ENCODE measurements around the gene SFTPD.
"Not testable (repeated sequence)": the region's sequence is repeated elsewhere in the genome, so short reads cannot be mapped to it uniquely, and the experiment has no call there.

Gene SFTPD

DNA sequence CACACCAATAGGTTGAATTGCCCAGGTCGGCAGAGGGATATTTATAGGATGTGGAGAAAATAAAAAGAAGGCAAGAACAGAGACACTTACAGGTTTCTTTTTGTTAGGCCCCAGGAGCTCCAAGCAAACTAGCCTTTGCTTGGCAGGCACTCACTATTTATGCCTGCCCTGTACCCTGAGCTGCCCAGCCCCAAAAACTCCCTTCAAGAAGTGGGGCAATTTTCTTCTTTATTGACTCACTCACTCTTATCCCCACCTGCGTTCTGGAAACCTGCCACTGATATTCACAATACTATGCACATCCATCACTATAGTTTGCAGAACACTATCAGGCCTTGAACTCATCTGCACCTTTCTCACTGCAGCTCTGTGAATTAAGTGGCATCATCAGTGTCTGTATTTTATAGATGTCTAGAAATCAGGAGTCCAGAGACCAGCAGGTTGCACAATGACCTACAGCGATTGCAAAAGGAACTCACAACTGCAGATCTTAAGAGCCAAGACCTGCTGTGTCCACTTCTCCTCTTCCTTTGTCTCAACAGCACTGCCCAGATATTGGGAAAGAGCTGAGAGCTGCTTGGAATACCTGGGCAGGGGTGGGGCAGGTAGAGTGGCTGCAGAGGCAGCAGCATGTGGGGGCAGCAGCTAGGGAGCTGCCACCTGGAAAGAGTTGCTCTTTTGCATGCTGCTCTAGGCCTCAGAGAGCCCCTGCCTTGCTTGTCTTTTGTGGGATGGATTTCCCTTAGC lies at the start of gene SFTPD:
Gene SFTPD, minus strand, starts transcription at position 130 of the 747 bp plus-strand sequence. CDS start 2,446 bp downstream, outside the sequence.
- no peak for DNase-seq (ENCODE audit: low read depth in 2 of 2)

DNA sequence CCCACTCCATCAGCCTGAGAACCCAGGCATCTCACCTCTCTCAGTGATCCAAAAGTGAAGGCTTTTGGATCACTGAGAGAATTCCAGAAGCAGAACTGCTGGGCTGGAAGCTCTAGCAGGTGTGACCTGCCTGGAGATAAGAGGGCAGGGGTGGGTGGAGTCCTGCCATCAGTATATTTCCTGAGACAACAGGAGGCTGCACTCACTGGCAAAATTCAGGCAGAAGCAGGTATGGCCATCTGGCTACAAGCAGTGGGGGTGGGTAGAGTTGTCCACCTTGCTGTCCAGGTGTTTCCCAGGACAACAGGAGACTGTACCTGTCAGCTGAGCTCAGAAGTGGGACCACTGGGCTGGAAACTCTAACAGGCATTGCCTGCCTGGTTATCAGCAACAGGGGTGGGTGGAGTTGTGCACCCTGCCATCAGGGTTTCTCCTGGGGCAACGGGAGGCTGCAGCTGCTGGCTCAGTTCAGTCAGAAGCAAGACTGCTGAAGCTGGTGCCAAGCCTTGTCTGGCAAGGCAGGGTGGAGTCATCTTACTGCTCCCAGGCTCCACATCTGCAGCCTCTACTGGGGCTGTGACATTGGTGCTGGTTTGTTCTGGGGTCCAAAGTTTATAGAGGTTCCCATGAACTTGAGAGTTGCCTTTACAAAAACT lies 47.2 kb upstream of the SFTPD start:
- no peak for DNase-seq (ENCODE audit: low read depth in 2 of 2)

DNA sequence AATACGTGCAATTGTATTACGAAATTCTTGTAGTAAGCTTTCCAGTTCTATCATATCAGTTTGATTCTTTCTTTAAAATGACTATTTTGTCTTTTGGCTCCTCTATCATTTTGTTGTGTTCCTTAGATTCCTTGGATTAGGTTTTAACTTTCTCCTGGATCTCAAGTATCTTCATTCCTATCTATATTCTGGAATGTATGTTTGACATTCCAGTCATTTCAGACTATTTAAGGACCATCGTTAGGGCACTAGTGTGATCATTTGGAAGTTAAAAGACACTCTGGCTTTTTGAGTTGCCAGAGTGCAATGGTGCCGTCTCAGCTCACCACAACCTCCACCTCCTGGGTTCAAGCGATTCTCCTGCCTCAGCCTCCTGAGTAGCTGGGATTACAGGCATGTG lies 45.7 kb upstream of the SFTPD start:
- DNase-seq (ENCODE audit: low read depth in 2 of 2) = no peak

DNA sequence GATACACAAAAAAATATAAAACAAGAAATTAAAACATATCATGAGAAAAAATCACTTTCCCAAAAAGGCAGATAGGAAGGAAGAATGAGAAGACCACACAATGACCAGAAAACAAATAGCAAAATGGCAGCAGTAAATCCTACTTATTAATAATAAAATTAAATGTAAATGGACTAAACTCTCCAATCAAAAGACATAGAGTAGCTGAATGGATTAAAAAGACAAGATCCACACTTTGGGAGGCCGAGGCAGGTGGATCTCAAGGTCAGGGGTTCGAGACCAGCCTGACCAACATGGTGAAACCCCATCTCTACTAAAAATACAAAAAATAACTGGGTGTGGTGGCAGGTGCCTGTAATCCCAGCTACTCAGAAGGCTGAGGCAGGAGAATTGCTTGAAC lies 39.3 kb upstream of the SFTPD start:
- DNase-seq (ENCODE audit: low read depth in 2 of 2) = not testable (repeated sequence)

DNA sequence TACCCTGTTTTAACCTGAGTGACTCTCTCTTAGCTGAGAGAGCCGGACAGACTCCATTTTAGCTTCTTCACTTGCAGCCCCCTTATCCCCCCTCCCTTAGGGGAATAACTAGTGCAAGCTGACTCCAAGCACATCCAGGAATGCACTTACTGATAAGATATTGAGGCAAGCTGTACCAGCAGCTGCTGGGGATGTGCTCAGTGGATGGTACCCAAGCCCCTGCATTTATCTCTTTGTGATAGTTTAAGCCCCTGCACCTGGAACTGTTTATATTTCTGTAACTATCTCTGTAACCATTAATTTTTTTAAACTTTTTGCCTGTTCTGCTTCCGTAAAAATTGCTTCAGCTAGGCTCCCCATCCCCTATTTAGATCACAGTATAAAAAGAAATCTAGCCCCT lies 37.8 kb upstream of the SFTPD start:
- not testable (repeated sequence) for DNase-seq (ENCODE audit: low read depth in 2 of 2)

DNA sequence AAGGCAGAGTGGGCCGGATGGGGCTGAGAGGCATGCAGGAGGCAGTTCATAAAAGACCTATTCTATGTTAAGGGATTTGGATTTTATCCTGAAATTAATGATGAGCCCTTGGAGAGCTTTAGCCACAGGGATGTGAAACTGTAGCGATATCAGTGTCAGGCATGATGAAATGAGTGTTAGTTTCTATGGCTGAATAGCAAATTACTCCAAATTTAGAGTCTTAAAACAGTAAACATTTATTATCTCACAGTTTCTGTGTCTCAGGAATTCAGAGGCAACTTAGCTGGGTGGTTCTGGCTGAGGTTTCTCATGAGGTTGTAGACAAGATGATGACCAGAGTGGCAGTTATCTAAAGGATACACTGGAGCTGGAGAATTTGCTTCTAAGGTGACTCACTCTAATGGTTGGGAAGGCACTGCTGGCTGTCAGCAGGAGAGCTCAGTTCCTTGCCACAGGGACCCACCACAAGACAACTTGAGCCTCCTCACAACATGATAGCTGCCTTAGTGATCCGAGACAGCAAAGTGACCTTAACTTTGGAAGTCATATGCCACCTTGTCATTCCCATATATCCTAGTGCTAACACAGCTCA lies 36.7 kb upstream of the SFTPD start:
- DNase-seq (ENCODE audit: low read depth in 2 of 2) = no peak

DNA sequence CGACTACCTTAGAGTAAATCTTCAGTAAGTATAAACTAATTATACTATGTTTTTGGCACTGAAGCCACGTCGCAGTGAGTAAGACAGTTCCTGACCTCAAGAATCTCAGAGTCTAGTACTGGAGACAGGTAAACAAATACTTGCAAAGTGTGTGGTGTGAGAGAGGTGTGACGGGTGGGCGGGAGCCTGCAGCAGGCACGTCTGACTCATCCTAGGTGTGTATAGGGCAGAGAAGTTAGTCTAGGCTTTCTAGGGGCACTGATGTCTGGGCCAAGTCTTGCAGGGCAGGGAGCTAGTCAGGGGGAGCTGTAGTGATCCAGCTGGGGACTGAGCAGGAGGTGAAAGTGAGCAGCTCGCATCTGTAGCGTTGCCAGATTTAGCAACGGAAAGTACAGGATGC lies 35.9 kb upstream of the SFTPD start:
- DNase-seq (ENCODE audit: low read depth in 2 of 2) = no peak

DNA sequence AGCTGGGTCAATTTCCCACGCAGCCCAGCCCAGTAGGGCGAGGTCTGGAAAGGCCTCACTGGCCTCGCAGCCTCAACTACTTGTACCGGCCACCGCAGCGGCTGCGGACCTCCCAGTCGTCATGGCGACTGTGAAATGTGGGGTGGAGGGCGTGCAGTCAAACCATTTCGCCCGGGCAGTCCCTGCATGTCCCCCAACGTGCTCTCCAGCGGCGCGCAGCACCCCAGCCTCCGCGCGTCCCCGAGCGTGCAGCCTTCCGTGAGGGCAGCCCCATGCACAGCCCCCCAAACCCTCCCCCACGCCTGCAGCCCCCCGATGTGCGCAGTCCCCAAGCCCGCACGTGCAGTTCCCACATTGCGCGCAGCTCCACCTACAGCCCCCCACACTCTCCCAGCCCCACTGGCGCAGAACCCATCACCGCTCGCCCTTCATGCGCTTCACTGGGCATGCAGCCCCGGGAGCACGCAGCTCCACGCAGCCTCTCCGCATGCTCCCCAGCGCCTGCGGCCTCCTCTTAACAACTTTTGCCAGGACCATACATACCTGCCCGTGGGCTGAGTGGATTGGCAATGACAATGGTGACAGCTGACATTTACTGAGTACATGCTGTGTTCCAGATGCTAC lies 34.5 kb upstream of the SFTPD start:
- no peak for DNase-seq (ENCODE audit: low read depth in 2 of 2)

DNA sequence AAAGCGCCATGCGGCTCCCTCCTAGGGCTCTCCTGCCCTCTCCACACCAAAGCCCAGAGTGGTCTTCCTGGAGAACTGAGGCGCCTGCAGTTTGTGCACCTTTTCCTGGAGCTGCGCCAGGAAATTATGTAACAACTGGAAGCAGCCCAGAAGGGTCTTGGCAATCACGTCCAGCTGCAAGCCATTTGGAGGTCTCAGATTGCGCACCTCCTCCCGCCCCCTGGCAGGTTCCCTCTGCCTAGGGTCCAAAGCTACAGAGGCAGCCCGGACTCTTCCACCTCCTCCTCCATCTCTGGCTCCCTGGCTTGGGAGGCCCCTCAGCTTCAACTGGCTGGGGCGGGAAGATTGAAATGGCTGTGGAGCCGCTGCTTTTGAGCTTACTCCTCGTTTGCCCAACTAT lies 34.0 kb upstream of the SFTPD start:
- no peak for DNase-seq (ENCODE audit: low read depth in 2 of 2)

DNA sequence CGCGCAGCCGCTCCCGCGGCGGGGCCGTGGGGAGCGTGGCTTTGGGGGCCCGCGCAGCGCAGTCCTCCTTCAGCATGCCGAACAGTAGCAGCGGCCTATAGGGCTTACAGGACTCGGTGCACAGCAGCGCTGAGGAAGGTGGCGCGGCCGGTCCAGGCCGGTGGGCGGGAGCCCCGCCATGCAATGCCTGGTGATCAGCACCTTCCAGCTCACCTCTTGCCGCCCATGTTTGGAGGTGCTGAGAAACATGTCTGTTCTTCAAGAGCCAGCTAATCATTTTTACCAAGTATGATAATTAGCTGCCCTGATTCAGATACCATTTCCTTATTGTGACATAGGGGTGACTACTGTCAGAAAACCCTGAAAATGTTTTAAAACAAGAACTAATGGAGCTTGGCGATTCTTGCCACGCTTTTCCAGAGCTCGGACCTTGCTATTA lies 33.5 kb upstream of the SFTPD start:
- DNase-seq (ENCODE audit: low read depth in 2 of 2) = no peak

DNA sequence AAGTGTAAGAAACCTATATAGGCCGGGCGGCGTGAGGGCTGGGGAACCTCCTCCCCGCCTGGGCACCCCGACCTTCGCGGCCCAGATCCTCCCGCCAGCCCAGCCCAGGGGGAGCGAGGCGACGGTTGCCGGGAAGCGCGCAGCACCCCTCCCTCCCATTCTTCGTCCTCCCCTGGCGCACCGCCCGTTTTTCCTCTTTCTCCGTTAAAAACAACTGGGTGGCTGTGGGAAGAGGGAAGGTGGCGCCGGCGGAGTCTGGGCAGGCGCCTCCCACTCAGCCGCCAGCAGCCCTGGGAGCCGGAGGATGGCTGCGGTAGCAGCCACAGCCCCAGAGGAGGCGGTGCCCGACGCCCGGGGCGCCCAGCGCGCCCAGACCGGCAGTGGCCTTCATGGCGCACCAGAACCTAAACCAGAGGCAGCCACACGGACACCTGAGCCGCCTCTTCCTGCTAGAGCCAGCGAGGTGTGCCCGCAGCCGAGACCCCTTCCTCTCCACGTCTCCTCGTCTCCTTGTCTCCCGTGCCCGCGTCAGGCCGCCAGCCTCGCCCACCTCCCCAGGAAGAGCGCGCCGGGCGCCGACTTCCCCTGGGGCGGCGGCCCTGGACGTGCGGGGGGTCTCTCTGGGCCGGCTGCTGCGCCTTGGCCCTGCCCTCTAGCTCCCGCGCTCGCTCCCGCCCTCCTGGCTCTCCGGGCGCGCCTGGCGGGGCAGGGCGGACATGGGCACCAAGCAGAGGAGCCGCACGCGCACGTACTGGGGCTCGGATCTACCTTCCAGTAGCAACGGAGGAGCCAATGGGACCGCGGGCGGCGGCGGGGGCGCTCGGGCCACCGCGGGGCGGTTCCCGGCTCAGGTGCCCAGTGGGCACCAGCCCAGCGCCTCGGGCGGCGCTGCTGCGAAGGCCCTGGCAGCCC lies 32.8 kb upstream of the SFTPD start:
- no peak for DNase-seq (ENCODE audit: low read depth in 2 of 2)

DNA sequence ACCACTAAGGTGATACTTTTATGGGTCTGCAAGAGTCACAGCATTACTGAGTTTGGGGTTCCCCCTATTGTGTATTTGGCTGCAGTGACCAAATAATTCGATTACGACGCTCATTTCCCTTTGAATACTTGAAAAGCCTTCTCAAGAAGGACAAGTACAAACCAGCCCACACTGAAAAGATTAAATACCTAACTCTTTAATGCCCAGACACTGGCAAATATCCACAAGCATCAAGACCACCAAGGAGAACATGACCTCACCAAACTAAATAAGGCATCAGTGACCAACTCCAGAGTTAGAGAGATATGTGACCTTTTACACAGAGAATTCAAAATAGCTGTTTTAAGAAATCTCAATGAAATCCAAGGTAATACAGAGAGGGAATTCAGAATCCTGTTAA lies 31.8 kb upstream of the SFTPD start:
- DNase-seq (ENCODE audit: low read depth in 2 of 2) = no peak

DNA sequence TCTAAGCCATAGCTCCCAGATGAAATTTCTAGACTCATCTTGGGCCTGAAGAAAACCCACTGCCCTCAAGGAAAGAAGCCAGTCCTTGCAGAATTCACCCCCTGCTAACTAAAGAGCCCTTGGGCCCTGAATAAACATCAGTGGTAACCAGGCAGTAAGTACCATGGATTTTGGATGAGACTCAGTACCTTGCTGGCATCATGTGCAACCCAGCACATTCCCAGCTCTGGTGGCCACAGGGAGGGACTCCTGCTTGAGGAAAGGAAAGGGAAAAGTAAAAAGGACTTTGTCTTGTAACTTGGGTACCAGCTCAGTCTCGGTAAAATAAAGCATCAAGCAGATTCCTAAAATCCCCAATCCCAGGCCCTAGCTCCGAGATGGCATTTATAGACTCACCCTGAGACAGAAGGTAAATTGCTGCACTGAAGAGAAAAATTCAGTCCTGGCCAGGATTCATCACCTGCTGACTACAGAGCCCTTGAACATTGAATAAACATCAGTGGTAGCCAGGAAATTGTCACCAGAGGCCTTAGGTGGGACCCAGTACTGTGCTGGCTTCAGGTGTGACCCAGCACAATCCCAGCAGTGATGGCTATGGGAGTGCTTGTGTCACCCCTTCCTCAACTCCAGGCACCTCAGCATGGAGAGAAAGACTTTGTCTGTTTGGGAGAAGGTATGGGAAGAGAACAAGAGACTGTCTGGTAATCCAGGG lies 31.2 kb upstream of the SFTPD start:
- DNase-seq (ENCODE audit: low read depth in 2 of 2) = no peak

DNA sequence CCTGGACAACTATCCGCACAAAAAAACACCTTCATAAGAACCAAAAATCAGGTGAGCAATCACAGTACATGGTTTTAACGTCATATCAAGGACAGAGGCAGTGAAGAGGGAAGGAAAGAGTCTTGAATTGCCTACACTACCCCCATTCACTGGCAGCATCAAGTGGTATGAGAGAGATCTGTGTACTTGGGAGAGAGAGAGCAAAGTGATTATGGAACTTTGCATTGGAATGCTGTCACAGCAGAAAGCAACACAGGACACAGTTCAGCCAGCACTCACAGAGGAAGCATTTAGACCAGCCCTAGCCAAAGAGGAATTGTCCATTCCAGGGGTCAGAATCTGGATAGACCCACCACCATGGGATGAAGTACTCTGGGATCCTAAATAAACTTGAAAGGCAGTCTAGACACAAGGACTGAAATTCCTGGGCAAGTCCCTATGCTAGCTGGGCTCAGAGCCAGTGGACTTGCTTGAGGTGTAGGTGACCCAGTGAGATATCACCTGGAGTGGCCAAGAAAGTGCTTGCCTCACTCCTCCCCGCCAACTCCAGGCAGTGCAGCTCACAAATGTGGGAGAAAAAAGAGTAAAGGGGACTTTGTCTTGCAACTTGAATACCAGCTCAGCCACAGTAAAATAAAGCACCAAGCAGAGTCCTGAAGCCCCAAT lies 30.5 kb upstream of the SFTPD start:
- no peak for DNase-seq (ENCODE audit: low read depth in 2 of 2)

DNA sequence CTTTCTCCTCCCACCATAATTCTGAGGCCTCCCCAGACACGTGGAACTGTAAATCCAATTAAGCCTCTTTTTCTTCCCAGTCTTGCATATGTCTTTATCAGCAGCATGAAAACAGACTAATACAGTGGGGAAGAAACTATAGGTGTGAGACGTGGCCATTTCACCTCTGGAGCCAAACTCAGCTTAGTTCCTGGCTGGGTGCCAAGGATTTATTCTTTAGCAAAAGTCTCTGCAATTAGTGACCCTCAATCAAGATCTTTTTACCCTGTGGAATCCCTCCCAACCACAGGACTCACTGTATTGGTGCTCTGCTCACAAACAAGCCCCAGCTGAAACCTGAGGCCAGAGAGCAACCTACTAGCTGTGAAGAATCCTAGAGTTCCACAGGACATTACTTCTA lies 28.1 kb upstream of the SFTPD start:
- no peak for DNase-seq (ENCODE audit: low read depth in 2 of 2)

DNA sequence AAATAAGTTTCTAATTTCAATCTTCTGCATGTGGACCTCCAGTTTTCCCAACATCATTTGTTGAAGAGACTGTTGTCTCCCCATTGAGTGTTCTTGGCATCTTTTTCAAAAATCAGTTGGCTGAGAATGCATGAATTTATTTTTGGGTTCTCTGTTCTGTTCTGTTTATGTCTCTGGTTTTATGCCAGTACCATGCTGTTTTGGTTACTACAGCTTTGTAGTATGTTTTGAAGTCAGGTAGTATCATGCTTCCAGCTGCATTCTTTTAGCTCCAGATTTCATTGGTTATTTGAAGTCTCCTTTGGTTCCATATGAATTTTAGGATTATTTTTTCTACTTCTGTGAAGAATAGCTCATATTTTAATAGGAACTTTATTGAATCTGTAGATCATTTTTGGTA lies 21.2 kb upstream of the SFTPD start:
- DNase-seq (ENCODE audit: low read depth in 2 of 2) = no peak

DNA sequence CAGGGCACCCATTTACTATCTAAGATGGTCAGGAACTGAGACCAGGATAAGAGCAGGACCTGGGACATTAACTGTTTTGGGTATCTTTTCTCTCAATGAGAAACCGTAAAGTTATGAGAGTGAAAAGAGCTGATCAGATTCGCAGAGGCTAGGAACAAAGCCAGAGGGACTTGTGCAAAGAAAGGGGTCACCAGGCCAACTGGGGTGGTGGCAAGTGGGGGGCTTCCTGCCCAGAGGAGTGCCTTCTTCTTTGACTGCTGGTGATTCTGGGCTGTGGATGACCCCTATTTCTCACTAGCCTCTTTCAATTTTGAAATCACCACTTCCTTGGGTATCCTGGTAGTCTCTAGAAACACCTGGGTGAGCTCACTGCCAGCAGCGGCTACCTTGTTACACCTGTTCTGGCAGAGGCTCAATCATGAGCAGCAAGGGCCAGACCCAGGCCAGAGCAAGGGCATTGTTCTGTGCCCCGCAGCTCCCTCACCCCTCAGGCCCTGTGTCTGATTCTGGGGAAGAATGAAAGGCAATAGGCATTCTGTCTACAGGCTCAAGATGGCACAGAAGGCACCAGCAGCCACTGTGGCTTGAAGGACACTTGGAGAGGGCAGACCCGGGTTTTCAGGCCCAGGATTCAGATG lies 999 bp downstream of the SFTPD start:
- no peak for DNase-seq (ENCODE audit: low read depth in 2 of 2)

DNA sequence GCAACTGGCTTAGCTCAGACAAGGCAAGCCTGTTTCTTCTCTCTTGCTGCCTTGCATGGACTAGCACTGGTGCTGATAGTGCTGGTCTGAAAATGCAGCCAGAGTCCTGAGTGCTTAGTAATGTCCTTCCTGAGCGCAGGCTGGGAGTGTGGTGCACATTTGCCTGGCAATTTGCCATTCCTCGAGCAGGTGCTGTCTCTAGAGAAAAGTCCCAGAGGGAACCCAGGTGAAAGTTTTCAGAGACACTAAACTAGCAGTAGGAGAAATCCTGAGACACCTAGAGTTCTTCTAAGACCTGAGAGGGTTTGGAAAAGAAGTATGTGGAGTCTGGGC lies 1.9 kb downstream of the SFTPD start:
- no peak for DNase-seq (ENCODE audit: low read depth in 2 of 2)

DNA sequence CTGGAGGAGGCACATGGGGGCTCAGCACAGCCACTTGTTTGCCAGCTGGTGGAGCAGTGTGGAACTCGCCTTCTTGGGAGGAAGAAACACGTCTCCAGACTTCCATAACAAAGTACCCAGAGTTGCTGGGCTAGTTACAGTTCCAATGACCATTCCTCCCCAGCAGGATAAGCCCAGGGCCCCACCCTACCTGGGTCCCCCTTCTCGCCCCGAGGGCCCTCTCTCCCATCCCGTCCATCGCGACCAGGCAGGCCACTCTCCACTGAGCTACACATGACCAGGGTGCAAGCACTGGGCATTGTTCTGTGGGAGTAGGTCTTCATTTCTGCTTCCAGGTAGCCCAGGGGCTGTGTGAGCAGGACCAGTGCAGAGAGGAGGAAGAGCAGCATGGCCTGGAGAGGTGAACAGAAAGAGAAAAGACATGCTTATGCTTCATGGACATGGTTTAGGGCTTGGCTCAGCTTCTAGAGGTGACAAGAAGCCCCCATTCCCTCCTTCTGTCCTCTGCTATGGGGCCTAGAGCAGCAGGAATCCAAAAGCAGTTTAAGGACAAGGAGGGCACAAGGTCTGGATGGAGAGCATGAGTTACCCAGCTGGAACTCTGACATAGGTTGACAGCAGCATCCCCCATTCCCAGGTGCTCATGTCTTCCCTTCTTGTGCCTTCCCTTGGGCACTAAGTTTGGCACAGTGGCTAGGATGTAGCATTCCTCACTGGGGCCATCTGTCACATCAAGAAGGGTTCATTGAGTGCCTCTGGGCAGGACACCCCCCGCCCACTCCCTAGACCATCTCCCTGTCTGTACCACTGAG lies 2.4 kb downstream of the SFTPD start:
- no peak for DNase-seq (ENCODE audit: low read depth in 2 of 2)
